ENCODE results near the gene CTIF.

CTIF gene

DNA sequence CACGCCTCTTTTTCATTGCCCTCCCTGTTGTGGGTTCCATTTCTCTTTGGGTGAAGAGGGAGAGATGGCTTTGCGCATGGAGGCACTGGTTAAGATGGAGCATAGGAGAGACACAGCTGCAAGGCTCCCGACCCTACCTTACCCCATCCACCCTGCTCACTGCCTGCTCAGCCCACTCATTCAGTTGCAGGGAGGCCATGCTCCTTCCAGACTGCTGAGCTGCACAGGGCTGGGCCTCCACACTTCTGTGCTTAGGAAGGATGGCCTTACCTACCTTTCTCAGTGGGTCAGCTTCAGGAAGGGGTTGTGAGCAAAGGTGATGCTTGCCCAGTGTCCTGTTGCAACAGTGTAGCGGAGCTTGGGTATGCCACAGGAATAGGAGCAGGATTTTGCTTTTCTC is 127.8 kb downstream of the CTIF start:
- DNase-seq (ENCODE audit: low read depth in 2 of 2): no peak

DNA sequence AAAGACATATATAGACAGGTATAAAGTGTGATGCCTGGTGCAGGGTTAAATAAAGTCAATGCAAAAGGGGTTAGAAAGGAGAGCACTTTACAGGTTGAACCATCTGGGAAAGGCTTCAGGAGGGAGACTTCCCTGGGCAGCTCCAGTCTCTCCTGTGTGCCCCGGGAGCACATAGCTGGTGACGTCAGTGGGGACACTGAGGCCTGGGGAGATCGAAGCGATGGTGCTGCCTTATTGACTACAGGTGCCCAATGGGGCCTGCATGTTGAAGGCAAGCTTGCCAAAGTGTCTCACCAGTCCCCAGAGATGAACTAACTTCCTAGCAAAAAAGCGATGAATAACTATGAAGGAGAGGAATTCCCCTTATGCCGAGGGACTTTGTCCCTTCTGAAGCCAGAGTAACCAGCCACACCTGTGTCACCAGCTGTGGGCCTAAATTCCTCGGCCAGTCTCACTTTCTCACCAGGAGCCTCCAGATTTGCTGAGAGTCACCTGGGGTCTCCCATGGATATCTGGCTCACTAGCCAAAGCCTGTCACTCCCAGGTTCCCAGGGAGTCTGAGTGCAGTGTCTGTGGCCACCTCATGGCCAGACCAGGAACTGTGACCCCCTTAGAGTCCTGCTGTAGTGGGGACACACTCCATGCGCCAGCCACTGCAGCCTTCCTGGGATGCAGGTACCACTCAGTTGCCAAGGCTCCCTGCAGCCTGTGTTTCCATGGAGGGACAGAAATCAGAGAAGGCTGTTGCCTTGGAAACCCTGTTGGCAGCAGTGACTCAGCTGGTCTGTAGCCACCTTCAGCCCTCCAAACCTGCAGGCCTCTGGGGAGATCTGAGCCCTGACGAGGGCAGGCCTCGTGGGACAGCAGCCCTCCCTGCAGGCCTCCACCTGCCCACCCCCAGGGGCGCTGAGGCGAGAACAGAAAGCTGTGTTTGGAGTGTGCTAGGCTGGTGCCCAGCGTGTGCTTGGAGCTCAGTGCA is 128.7 kb downstream of the CTIF start:
- no peak for DNase-seq (ENCODE audit: low read depth in 2 of 2)

DNA sequence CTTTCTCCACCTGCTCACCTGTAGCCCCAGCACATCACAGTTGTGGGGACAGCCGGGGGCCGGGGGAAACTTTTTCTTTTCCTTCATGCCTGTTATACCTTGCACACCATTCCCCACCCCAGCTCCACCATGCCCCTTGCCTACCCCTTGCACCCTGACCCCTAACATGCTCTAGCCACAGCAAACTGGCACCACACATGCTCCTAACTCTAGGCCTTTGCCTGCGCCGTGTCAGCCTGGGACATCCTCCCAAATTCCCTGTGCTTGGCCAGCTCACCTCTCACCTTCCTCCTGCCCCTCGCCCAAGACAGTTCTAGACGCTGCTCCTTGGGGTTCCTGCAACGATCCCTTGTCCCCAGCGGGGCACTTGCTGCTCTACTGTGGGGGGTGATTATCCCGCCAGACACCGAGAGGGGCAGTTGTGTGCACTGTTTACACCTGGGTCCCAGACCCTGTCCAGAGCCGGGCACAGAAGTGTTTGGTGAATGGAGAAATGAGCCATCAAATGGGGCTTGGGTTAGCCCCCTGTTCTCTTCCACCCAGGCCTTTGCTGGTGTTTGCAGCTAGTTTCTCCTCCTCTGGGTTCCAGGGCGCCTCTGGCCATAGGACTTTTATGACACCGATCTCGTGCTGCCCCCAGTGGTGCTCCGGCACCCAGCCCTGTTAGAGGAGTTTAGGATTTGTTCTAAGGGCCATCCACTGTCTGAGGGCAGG is 129.8 kb downstream of the CTIF start:
- no peak for DNase-seq (ENCODE audit: low read depth in 2 of 2)

DNA sequence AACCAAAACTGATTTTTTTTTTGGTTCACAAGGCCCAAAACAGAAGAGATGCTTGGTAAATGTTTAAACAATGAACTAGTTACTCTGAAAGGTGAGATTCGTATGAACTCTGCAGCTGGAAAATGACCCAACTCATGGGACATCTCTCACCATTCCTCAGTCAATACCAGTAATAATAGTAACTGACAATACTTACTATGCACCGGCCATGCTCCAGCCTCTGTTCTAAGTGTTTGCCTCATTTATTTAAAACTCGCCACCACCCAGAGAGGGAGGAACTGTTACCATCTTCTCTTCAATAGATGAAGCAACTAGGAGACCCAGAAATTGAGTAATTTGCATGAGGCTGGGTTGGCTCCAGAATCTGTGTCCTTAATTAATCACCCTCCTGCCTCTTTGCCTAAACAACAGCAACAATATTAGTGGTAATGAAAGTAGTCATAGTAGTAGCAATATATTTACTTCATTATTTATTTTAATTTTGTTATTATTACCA is 130.4 kb downstream of the CTIF start:
- DNase-seq (ENCODE audit: low read depth in 2 of 2): no peak

DNA sequence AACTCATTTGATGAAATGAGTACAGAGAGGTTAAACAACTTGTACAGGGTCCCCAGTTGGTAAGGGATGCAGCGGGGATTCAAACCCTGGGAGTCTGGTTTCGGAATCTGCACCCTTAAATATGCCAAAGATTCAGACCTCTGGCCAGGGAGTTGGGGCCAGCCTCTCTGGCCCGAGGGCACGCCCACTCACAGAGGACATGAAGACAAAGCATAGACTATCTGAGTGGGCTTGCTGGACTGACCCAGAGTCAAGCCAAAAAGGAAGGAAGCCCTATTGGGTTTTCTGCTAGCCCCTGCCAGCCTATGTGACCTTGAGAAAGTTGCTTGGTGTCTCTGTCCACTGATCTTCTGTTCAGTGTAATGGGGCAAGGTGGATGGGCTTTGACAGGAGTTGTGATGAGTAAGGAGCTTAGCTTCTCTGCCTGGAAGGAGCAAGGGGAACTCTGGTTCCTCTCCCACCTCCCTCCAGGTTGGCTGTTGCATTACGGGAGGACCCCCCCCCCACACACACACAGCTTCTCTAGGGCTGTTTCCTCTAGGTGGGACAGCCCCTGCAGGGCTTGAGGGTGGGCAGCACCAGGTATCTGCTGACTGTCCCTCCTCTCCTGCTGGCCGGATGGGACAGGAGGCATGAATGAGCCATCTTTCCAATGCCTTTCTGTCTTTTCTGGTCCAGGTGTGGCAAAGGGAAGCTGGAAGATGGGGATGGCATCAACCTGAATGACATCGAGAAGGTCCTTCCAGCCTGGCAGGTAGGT is 131.3 kb downstream of the CTIF start:
- no peak for DNase-seq (ENCODE audit: low read depth in 2 of 2)

DNA sequence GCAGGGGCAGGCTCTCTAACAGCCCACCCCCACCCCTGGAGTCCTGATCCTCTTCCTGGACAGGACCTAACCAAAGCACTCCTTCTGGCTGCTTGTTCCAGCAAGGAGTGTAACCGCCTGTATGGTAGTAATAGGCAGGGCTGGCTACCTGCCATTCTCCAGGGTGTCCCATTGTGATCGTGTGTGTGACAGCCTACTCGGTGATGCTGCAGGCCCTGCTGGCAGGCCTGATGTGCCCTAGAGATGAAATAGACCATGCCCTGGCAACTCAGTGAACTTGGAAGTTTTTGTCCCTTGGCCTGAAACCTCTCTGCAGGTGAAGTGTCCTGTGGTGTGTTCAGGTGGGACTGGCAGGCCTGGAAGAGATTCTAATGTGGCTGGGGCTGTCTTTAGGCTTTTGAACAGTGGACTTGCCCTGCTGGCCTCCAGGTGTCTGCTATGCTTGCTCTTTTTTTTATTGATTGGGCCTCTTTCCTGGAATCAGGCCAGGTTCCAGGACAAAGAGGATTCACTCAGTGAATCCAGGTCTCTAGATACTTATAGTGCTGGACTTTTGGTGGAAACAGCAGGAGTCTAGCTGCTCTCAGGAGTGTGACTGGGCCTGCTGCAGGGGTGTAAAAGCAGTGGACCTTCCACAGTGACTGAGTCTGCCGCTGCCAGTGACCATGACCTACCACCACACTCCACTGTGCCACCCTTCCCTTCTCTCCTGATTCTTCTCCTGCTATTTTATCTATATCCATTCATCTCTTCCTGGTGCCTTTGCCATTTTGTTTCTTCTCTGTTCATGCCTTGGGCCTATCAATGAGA is 132.1 kb downstream of the CTIF start:
- no peak for DNase-seq (ENCODE audit: low read depth in 2 of 2)

DNA sequence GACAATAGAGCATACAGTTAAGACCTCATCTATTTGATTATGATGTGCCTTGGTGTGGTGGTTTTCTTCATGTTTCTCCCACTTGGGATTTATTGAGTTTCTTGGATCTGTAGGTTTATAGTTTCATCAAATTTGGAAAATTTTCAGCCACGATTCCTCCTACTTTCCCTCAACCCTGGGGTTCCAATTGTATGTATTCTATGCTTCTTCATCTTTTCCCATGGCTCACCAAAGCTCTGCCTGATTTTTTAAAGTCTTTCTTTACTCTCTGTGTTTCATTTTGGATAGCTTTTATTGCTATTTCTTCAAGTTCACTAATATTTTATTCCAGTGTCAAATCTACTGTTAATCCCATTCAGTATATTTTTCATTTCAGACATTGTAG is 132.7 kb downstream of the CTIF start:
- no peak for DNase-seq (ENCODE audit: low read depth in 2 of 2)

DNA sequence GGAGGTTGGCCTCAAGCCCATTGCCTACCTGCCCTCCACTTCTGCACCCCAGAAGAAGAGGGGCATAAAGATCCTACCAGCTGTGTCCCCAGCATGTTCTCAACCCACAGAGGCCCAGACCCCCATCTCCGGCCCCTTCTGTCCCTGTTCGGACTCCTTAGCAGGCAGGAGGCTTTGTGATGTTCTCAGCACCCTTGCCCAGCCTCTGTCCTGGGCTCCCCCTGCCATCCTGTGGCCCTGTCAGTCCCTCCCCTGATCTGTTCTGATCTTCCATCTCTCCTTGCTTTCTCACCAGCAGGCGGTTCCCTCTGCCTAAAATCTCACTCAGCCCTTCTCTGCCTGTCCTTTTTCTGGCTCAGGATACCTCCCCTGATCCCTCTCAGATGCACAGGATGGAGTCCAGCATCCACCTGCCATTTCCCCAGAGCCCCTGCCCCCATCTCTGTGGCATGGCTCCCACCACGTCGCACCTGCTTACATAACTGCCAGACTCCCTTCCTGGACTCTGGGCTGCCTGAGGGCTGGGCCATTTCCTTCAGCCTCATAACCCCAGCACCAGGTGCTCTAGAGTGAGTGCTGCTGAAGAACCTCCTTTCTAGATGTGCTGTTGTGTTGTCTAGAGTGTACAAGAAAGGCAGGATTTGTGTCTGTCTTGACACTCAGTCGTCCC is 134.0 kb downstream of the CTIF start:
- no peak for DNase-seq (ENCODE audit: low read depth in 2 of 2)

DNA sequence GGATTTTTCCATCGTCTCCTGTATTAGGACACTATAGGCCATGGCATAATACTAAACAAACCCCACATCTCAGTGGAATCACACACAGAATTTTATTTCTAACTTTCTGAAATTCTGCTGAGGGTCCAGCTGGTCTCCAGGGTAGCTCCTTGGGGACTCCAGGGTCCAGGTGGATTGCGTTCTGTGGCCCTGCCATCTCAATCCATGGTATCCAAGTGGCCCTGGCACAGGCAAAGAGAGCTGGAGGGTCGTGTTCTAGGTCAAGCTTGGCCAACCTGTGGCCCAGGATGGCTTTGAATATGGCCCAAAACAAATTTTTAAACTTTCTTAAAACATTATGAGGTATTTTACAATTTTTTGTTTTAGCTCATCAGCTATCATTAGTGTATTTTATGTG is 134.6 kb downstream of the CTIF start:
- DNase-seq (ENCODE audit: low read depth in 2 of 2): no peak

DNA sequence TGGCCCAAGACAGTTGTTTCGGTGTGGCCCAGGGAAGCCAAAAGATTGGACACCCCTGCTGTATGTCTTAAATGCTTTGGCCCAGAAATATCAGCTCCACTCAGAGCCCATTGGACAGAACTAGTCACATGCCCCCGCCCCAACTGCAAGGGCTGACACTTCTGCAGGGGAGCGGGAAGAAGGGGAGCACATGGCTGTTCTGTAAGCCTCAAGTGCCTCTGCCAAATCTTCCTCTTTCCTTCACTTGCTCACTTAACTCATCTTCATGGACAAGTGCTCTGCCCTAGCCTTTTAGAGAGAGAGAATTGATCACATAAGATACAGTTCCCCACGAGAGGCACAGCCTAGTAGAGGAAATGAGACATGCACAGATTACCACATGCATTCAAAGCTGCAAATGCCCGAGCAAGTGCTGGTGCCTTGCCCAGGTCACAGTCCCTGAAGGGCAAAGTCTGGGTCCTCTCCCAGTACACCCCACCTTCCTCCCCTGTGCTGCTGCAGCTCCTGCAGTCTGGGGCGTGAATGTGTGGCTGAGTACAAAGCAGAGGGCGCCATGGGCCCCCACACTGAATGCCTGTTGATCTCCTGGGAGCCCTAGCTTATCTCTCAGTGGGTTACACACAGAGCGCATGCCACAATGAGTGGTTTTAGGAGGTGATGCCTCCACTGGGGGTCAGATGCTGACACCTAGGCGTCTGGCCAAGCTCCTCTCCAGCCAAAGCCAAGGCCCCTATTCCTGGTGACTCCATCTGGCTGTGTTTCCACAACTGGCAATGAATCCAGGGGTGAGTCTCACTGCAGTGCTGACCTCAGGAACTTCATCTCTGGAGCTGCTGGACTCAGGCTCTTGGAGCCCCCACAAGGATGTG is 135.3 kb downstream of the CTIF start:
- no peak for DNase-seq (ENCODE audit: low read depth in 2 of 2)

DNA sequence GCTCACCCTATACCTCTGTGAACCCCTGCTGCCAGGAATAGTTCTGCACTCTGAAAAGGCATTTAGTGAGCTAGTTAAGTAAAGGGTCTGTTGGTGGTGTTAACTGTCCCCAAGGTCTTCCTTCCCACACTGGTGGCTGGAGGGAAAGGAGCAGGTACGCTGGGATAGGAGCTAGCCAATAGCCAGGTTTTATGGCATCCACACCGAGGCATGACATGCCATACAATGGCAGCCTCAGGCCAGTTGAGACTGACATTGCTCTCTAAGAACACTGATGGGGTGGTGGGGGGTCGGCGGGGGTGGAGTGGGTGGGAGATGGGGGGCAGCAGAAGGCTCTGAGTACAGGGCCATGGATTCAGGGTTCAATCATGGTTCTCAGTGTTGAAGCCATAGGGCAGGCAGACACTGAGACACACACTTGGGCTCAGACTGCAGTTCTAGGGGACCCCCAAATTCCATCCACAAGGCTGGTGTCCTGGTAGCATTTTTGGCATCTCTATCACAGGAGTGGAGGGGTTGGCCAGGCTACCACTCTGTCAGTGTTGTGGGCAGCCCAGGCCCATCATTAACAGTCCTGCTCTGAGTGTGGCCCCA is 136.0 kb downstream of the CTIF start:
- no peak for DNase-seq (ENCODE audit: low read depth in 2 of 2)

DNA sequence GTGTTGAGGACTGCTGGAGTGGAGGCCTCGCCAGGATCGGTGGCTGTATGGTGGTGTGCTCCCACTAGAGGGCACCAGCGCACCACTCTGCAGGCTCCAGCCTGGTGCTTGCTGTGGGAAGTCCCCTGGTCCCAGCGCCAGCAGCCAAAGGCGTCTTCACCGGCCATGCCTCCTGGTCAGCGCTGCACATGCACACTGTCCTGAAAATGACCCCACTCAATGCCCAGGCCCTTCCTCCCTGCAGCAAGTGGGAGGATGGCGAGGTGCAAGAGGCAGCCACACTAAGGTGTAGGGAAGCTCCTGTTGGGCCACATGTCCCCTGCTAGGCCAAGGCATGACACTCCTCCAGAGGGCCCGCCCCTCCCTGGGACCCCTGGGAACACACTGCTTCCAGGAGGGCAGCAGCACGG is 136.5 kb downstream of the CTIF start:
- peak; percentile 75 to 78 for DNase-seq (ENCODE audit: low read depth in 2 of 2)

DNA sequence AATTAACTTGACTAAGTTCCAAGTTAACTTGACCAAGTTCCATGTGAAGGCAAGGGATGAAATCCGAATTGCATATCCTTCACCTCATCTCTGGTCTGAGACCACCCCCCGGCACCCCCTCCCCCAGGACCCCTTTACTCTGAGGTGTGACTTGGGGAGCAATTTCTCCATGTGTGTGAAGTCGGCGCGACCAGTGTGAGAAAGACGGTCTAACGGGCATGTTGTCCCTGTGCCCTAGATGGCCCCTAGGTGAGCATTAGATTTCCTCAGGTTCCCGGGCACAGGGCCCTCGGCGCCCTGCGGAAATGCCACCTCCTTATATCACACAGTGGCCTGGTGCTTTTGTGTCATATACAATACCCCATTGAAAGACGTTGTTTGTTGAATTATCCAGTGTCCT is 137.1 kb downstream of the CTIF start:
- no peak for DNase-seq (ENCODE audit: low read depth in 2 of 2)

DNA sequence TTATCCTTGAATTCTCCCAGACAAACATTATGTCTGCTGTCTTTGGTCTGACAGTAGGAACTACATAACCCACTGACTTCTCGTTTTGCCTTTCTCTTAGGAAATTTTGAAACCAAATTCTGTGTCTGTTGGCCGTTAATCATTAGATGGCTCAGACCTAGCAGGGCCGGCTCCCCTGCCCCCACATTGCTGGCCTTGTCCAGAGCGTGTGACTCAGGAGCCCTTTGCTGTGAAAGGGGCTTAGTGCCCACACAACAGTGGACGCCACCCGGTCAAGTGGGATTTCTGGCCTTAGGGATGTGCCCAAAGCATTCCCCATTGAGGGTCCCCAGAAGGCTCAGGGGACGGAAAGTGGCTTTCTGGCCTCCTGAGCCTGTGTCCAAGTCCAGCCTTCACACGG is 137.5 kb downstream of the CTIF start:
- DNase-seq (ENCODE audit: low read depth in 2 of 2): no peak

DNA sequence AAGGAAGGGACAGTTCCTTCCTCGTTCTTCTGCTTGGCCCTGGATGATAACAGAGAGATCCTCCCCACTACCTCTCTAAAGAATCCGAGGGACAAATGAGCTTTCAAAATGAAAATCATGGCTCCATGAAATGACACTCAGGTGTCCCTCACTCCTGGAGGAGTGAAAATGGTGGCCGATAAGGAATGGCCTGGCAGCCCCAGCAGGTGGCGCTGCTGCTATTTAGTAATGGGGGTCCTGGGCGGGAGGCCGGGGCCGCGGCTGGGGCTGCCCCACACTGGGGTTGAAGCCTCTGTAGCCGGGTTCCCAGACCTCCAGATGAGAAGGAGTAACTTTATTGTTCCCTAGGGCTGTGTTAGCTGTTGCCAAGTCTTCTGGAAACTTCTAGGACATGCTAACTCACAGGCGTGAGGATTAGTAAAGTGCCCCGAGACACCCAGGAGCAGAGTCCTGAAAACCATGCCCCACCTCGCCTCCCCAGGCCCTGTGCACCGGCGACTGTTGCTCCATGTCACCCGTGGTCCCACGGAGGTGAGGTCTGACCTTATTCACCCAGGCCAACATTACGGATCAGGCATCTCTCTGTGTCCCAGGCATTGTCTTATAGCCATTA is 138.0 kb downstream of the CTIF start:
- DNase-seq (ENCODE audit: low read depth in 2 of 2): peak; percentile 50 to 61

DNA sequence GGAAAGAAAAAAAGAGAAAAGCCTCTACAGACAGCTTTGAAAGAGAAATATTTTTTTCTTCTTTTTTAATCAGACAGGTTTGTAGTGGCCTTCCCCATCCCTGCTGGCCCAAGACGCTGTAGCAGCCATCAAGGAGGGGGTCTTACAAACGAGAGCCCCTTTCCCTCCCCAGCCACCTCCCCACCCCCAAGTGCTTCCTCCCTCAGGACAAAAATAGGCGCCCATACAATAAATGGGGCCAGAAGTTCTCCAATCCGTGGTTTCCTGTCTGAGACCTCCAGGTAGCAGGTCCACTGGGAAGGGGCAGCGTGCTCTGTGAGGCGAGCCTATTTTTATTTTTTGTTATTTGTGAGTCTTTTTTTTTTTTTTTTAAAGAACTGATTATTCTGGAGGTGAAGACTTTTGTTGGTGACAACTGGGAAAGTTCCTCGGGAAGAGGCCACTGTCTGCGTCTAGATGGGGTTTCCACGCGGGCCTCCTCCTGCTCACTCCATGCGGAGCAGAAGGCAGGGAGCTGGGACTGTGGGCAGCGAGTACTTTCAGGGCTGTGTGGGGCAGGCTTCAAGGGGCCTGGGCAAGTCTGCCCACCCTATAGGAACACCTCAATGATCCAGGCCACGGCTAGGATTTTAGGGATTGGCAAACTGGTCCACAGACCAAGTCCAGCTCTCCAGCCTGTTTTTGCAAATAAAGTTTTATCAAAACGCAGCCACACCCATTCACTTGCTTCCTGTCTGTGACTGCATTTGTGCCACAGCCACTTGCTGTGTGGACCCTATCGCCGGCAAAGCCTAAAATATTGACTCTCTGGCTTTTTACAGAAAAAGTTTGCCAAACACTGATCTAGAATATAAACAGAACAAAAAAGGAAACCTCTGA is 139.6 kb downstream of the CTIF start:
- no peak for DNase-seq (ENCODE audit: low read depth in 2 of 2)

DNA sequence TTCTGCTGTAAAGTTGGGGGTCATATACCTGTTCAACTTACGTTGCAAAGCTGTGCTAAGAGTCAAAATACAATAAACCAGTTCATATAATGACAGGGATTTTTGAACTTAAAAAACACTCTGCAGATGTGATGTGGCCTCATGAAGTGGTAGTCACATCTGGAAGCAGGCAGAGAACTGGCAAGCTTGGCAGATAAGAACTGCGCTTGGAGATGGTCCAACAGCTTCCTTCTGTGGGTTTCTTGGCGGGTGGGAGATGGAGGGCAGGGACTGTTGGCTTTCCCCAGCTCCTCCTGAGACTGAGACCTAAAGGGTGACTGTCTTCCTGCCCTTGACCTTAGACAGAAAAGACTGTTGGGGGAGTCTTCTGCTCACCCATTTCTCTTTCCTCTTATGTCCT is 140.4 kb downstream of the CTIF start:
- no peak for DNase-seq (ENCODE audit: low read depth in 2 of 2)

Measured in activated CD4-positive, alpha-beta T cell treated with anti-CD3 and anti-CD28 coated beads for 24 hours (primary cell).